Measurements from ENCODE around the gene HSPA12B.

HSPA12B gene

GRCh38 chr20:3729378-3729777 lies 3.1 kb upstream of the HSPA12B start:
- POLR2A ChIA-PET: interaction anchor here (2.6 kb wide), 1 partner anchor 8 kb away, joined by 6 read pairs; no protein-coding TSS in a partner anchor

GRCh38 chr20:3729811-3730540 lies 2.5 kb upstream of the HSPA12B start:
- no peak for TF ChIP-seq LEF1 (IDR thresholded peaks at IDR 0.05; ENCODE audit: borderline replicate concordance)
- TF ChIP-seq CTBP1 (IDR thresholded peaks at IDR 0.05; ENCODE audit: borderline replicate concordance): no peak
- no peak for TF ChIP-seq SP1 (IDR thresholded peaks at IDR 0.05)
- no peak for TF ChIP-seq FOXA1 (IDR thresholded peaks at IDR 0.05)
- no peak for TF ChIP-seq HDGF (IDR thresholded peaks at IDR 0.05; ENCODE audit: borderline replicate concordance)
- TF ChIP-seq NFRKB (IDR thresholded peaks at IDR 0.05): no peak
- no peak for TF ChIP-seq ZNF384 (IDR thresholded peaks at IDR 0.05)
- TF ChIP-seq ELF4 (IDR thresholded peaks at IDR 0.05): no peak
- TF ChIP-seq FOXK2 (IDR thresholded peaks at IDR 0.05): no peak
- no peak for TF ChIP-seq L3MBTL2 (conservative IDR thresholded peaks at IDR 0.05)
- no peak for TF ChIP-seq TARDBP (IDR thresholded peaks at IDR 0.05)
- no peak for TF ChIP-seq SUZ12 (IDR thresholded peaks at IDR 0.05)
- no peak for TF ChIP-seq FOXM1 (IDR thresholded peaks at IDR 0.05; ENCODE audit: borderline replicate concordance)
- TF ChIP-seq BHLHE40 (IDR thresholded peaks at IDR 0.05; ENCODE audit: borderline replicate concordance): no peak
- TF ChIP-seq, protein P1, sequence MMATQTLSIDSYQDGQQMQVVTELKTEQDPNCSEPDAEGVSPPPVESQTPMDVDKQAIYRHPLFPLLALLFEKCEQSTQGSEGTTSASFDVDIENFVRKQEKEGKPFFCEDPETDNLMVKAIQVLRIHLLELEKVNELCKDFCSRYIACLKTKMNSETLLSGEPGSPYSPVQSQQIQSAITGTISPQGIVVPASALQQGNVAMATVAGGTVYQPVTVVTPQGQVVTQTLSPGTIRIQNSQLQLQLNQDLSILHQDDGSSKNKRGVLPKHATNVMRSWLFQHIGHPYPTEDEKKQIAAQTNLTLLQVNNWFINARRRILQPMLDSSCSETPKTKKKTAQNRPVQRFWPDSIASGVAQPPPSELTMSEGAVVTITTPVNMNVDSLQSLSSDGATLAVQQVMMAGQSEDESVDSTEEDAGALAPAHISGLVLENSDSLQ (IDR thresholded peaks at IDR 0.05): no peak
- no peak for TF ChIP-seq ARNT (IDR thresholded peaks at IDR 0.05)
- DNase-seq (ENCODE audit: extremely low spot score): no peak
- CTCF ChIA-PET: interaction anchor here (1.9 kb wide), 1 partner anchor 19 kb away, joined by 4 read pairs; no protein-coding TSS in a partner anchor
- POLR2A ChIA-PET: no interaction called here

More at GRCh38 chr20:3729378-3729777, 3.1 kb upstream of the HSPA12B start:
- CTCF ChIA-PET: interaction anchor here (1.9 kb wide), 1 partner anchor 18 kb away, joined by 4 read pairs; no protein-coding TSS in a partner anchor
- no peak for DNase-seq (ENCODE audit: extremely low spot score)
- TF ChIP-seq ZNF384 (IDR thresholded peaks at IDR 0.05) (no peak), HDGF (IDR thresholded peaks at IDR 0.05; ENCODE audit: borderline replicate concordance) (no peak), BHLHE40 (IDR thresholded peaks at IDR 0.05; ENCODE audit: borderline replicate concordance) (no peak), SUZ12 (IDR thresholded peaks at IDR 0.05) (no peak), ARNT (IDR thresholded peaks at IDR 0.05) (no peak), ELF4 (IDR thresholded peaks at IDR 0.05) (no peak), CTBP1 (IDR thresholded peaks at IDR 0.05; ENCODE audit: borderline replicate concordance) (no peak), TARDBP (IDR thresholded peaks at IDR 0.05) (no peak), FOXA1 (IDR thresholded peaks at IDR 0.05) (no peak), SP1 (IDR thresholded peaks at IDR 0.05) (no peak), LEF1 (IDR thresholded peaks at IDR 0.05; ENCODE audit: borderline replicate concordance) (no peak), L3MBTL2 (conservative IDR thresholded peaks at IDR 0.05) (no peak), FOXM1 (IDR thresholded peaks at IDR 0.05; ENCODE audit: borderline replicate concordance) (no peak), FOXK2 (IDR thresholded peaks at IDR 0.05) (no peak), NFRKB (IDR thresholded peaks at IDR 0.05) (no peak)
- TF ChIP-seq, protein P1 (IDR thresholded peaks at IDR 0.05): no peak

GRCh38 chr20:3730803-3731672 lies 1.4 kb upstream of the HSPA12B start:
- POLR2A ChIA-PET: interaction anchor here (1.3 kb wide), 1 partner anchor 37 kb away, joined by 3 read pairs; the partner anchor contains the start of gene ADISSP

GRCh38 chr20:3731944-3732326 lies 550 bp upstream of the HSPA12B start:
- no peak for TF ChIP-seq SUZ12 (IDR thresholded peaks at IDR 0.05)
- no peak for TF ChIP-seq FOXK2 (IDR thresholded peaks at IDR 0.05)
- TF ChIP-seq NFRKB (IDR thresholded peaks at IDR 0.05): no peak
- no peak for TF ChIP-seq L3MBTL2 (conservative IDR thresholded peaks at IDR 0.05)
- no peak for TF ChIP-seq TARDBP (IDR thresholded peaks at IDR 0.05)
- TF ChIP-seq BHLHE40 (IDR thresholded peaks at IDR 0.05; ENCODE audit: borderline replicate concordance): no peak
- POLR2A ChIA-PET: interaction anchor here (1.3 kb wide), 1 partner anchor 36 kb away, joined by 3 read pairs; the partner anchor contains the start of gene ADISSP
- DNase-seq (ENCODE audit: extremely low spot score): no peak
- CTCF ChIA-PET: interaction anchor here (0.8 kb wide), 1 partner anchor 21 kb away, joined by 3 read pairs; no protein-coding TSS in a partner anchor

More at GRCh38 chr20:3730803-3731672, 1.4 kb upstream of the HSPA12B start:
- CTCF ChIA-PET: interaction anchor here (0.8 to 1.9 kb wide), 2 partner anchors 20 kb away, joined by 3 to 4 read pairs; no protein-coding TSS in a partner anchor
- TF ChIP-seq, protein P1 (IDR thresholded peaks at IDR 0.05): no peak
- TF ChIP-seq TARDBP (IDR thresholded peaks at IDR 0.05) (no peak), LEF1 (IDR thresholded peaks at IDR 0.05; ENCODE audit: borderline replicate concordance) (no peak), L3MBTL2 (conservative IDR thresholded peaks at IDR 0.05) (no peak), ELF4 (IDR thresholded peaks at IDR 0.05) (no peak), SUZ12 (IDR thresholded peaks at IDR 0.05) (no peak), CTBP1 (IDR thresholded peaks at IDR 0.05; ENCODE audit: borderline replicate concordance) (no peak), BHLHE40 (IDR thresholded peaks at IDR 0.05; ENCODE audit: borderline replicate concordance) (no peak), SP1 (IDR thresholded peaks at IDR 0.05) (no peak), NFRKB (IDR thresholded peaks at IDR 0.05) (no peak), FOXM1 (IDR thresholded peaks at IDR 0.05; ENCODE audit: borderline replicate concordance) (no peak), ZNF384 (IDR thresholded peaks at IDR 0.05) (no peak), FOXK2 (IDR thresholded peaks at IDR 0.05) (no peak), HDGF (IDR thresholded peaks at IDR 0.05; ENCODE audit: borderline replicate concordance) (no peak), ARNT (IDR thresholded peaks at IDR 0.05) (no peak), FOXA1 (IDR thresholded peaks at IDR 0.05) (no peak)
- no peak for DNase-seq (ENCODE audit: extremely low spot score)
